KOPT-K1 (cell line): ENCODE measurements around the gene EGFL8.
"Not testable (repeated sequence)": the region's sequence is repeated elsewhere in the genome, so short reads cannot be mapped to it uniquely, and the experiment has no call there.

ENCODE experiments used
- H3K27ac ChIP-seq: fragments of 200-600 bp; sonication (generic); 2 replicates; pipeline ENCODE4 v1.5.1; 2016; ENCODE audit warnings: antibody characterized with exemption, mild to moderate bottlenecking, low read depth, low read length; ENCODE audit not compliant: poor library complexity, severe bottlenecking
- H3K36me3 ChIP-seq: fragments of 200-600 bp; sonication (generic); 2 replicates; pipeline ENCODE4 v1.5.1; 2017; ENCODE audit warnings: antibody characterized with exemption, mild to moderate bottlenecking, low read length, moderate library complexity; ENCODE audit not compliant: insufficient read depth
- H3K9me3 ChIP-seq: fragments of 200-600 bp; sonication (generic); 2 replicates; pipeline ENCODE4 v1.5.1; 2017; ENCODE audit warnings: antibody characterized with exemption, low read length, mild to moderate bottlenecking; ENCODE audit not compliant: insufficient read depth, poor library complexity, severe bottlenecking

The EGFL8 gene

GRCh38 chr6:32203426-32204267 is 39.3 kb downstream of the EGFL8 start:
- H3K36me3 ChIP-seq = no peaks in the 10 kb centered on the region
- H3K27ac ChIP-seq = no peak overlapping the region
- no peaks in the 10 kb centered on the region for H3K9me3 ChIP-seq

GRCh38 chr6:32204268-32204715 is 39.9 kb downstream of the EGFL8 start:
- H3K27ac ChIP-seq = no peak overlapping the region
- no peaks in the 10 kb centered on the region for H3K36me3 ChIP-seq
- no peaks in the 10 kb centered on the region for H3K9me3 ChIP-seq

- H3K27ac ChIP-seq = no peak overlapping the region
- H3K9me3 ChIP-seq = no peaks in the 10 kb centered on the region
- no peaks in the 10 kb centered on the region for H3K36me3 ChIP-seq
These were observed 44.6 kb downstream of the EGFL8 start for GRCh38 chr6:32208996-32209395.

GRCh38 chr6:32210191-32210601 is 45.8 kb downstream of the EGFL8 start:
- no peak overlapping the region for H3K27ac ChIP-seq
- no peaks in the 10 kb centered on the region for H3K9me3 ChIP-seq
- H3K36me3 ChIP-seq = no peaks in the 10 kb centered on the region

GRCh38 chr6:32211432-32211831 is 47.0 kb downstream of the EGFL8 start:
- not testable (repeated sequence) for H3K27ac ChIP-seq, H3K36me3 ChIP-seq, H3K9me3 ChIP-seq

GRCh38 chr6:32212076-32212760 is 47.8 kb downstream of the EGFL8 start:
- Histone ChIP-seq H3K27ac (no peak overlapping the region), H3K36me3 (no peaks in the 10 kb centered on the region), H3K9me3 (no peaks in the 10 kb centered on the region)

GRCh38 chr6:32213649-32214048 is 49.3 kb downstream of the EGFL8 start:
- Histone ChIP-seq H3K9me3 (no peaks in the 10 kb centered on the region), H3K27ac (no peak overlapping the region)

GRCh38 chr6:32214126-32214525 is 49.7 kb downstream of the EGFL8 start:
- H3K9me3 ChIP-seq = no peaks in the 10 kb centered on the region
- no peaks in the 10 kb centered on the region for H3K36me3 ChIP-seq
- H3K27ac ChIP-seq = no peak overlapping the region

More at GRCh38 chr6:32213649-32214048, 49.3 kb downstream of the EGFL8 start:
- H3K36me3 ChIP-seq = no peaks in the 10 kb centered on the region

- Histone ChIP-seq H3K9me3 (no peaks in the 10 kb centered on the region), H3K36me3 (no peaks in the 10 kb centered on the region), H3K27ac (no peak overlapping the region)
These were observed 51.2 kb downstream of the EGFL8 start for GRCh38 chr6:32215617-32216016.

- no peak overlapping the region for H3K27ac ChIP-seq
- H3K36me3 ChIP-seq = no peaks in the 10 kb centered on the region
- H3K9me3 ChIP-seq = no peaks in the 10 kb centered on the region
These were observed 51.9 kb downstream of the EGFL8 start for GRCh38 chr6:32216285-32216684.

- Histone ChIP-seq H3K27ac (no peak overlapping the region), H3K9me3 (no peaks in the 10 kb centered on the region), H3K36me3 (no peaks in the 10 kb centered on the region)
These were observed 52.6 kb downstream of the EGFL8 start for GRCh38 chr6:32216998-32217397.
